ENCODE results near the gene STAB1. TPM values are rescaled to one million over a fixed set of nuclear protein-coding genes. Genes with fewer than 3 reads are reported as not detected.

Gene STAB1
- total and polyA plus RNA-seq, 2 donors (not counting 1 experiment from before 2014, with no cell fraction given) = under 0.01 to 0.09 TPM

GRCh38 chr3:52572221-52572620, 77.1 kb downstream of the STAB1 start:
- no peak for TF ChIP-seq CTCF (conservative IDR thresholded peaks at IDR 0.05 in 1 of 2, IDR thresholded peaks at IDR 0.05 in 1 of 2; ENCODE audit: low read depth in 1 of 2, low read length in 2 of 2)
- TF ChIP-seq EZH2 (IDR thresholded peaks at IDR 0.05; ENCODE audit: low read length, missing control alignments) = no peak
- H3K36me3 ChIP-seq (ENCODE audit: control insufficient read depth, insufficient read depth, low read length) = peaks cover 3% of the 10 kb centered on the region

More at GRCh38 chr3:52572221-52572620, 77.1 kb downstream of the STAB1 start:
- Histone ChIP-seq H2AFZ (ENCODE audit: low read length) (no peak overlapping the region), H3K79me2 (ENCODE audit: control insufficient read depth, insufficient read depth, low read length) (no peaks in the 10 kb centered on the region), H3K9me3 (ENCODE audit: control insufficient read depth, insufficient read depth, low read depth, low read length) (no peaks in the 10 kb centered on the region), H4K20me1 (ENCODE audit: control insufficient read depth, extremely low read depth, insufficient read depth, low read length) (no peaks in the 10 kb centered on the region), H3K27ac (ENCODE audit: insufficient read depth, low read length) (no peak overlapping the region), H3K4me3 (replicated peaks in 1 of 4; ENCODE audit: control extremely low read depth in 1 of 4, insufficient read depth in 1 of 4, low read depth in 3 of 4, low read length in 4 of 4) (no peak overlapping the region), H3K4me1 (ENCODE audit: control insufficient read depth, extremely low read depth, insufficient read depth, low read length) (peaks cover 2% of the 10 kb centered on the region), H3K9ac (ENCODE audit: insufficient read depth, low read length) (no peak overlapping the region), H3K4me2 (ENCODE audit: extremely low read depth, insufficient read depth, low read length) (no peak overlapping the region), H3K27me3 (ENCODE audit: control insufficient read depth, insufficient read depth, low read length) (no peaks in the 10 kb centered on the region)
- no peak for DNase-seq (ENCODE audit: low read depth in 2 of 2)

Other genes with a start within 250 kb of the STAB1 start
- 37.8 and 38.8 TPM in 2 replicates for gene PPM1M, start 249.6 kb upstream of the STAB1 start, total RNA-seq
- 19.7 and 21.2 TPM in 2 replicates for gene PPM1M, start 249.6 kb upstream of the STAB1 start, polyA plus RNA-seq
- 63.9 and 71.2 TPM in 2 replicates for gene WDR82, start 216.7 kb upstream of the STAB1 start, total RNA-seq
- gene WDR82, start 216.7 kb upstream of the STAB1 start, polyA plus RNA-seq = 76.2 and 77.7 TPM in 2 replicates
- 3.3 and 6.9 TPM in 2 replicates for gene GLYCTK, start 207.5 kb upstream of the STAB1 start, total RNA-seq
- gene GLYCTK, start 207.5 kb upstream of the STAB1 start, polyA plus RNA-seq = 4.5 and 6.5 TPM in 2 replicates
- gene DNAH1, start 179.0 kb upstream of the STAB1 start, total RNA-seq = 1.8 and 3.0 TPM in 2 replicates
- 0.72 and 1.9 TPM in 2 replicates for gene DNAH1, start 179.0 kb upstream of the STAB1 start, polyA plus RNA-seq
- gene BAP1, start 85.3 kb upstream of the STAB1 start, total RNA-seq = 70.7 and 75.5 TPM in 2 replicates
- gene BAP1, start 85.3 kb upstream of the STAB1 start, polyA plus RNA-seq = 37.0 and 42.4 TPM in 2 replicates
- 3.1 and 5.0 TPM in 2 replicates for gene PHF7, start 84.7 kb upstream of the STAB1 start, total RNA-seq
- 5.2 and 5.5 TPM in 2 replicates for gene PHF7, start 84.7 kb upstream of the STAB1 start, polyA plus RNA-seq
- under 0.01 and 0.17 TPM in 2 replicates for gene SEMA3G, start 50.2 kb upstream of the STAB1 start, total RNA-seq
- 0.02 TPM in 1 of 2 replicates, not detected in the other for gene SEMA3G, start 50.2 kb upstream of the STAB1 start, polyA plus RNA-seq
- 0.33 and 0.51 TPM in 2 replicates for gene TNNC1, start 41.3 kb upstream of the STAB1 start, total RNA-seq
- 0.69 and 0.89 TPM in 2 replicates for gene TNNC1, start 41.3 kb upstream of the STAB1 start, polyA plus RNA-seq
- 51.4 and 69.9 TPM in 2 replicates for gene NISCH, start 39.7 kb upstream of the STAB1 start, total RNA-seq
- gene NISCH, start 39.7 kb upstream of the STAB1 start, polyA plus RNA-seq = 30.8 and 31.1 TPM in 2 replicates
- gene NT5DC2, start 38.5 kb downstream of the STAB1 start, total RNA-seq = 18.0 and 20.3 TPM in 2 replicates
- gene NT5DC2, start 38.5 kb downstream of the STAB1 start, polyA plus RNA-seq = 61.5 and 83.6 TPM in 2 replicates
- 5.1 and 9.4 TPM in 2 replicates for gene UQCC5, start 41.3 kb downstream of the STAB1 start, total RNA-seq
- 12.3 and 13.8 TPM in 2 replicates for gene UQCC5, start 41.3 kb downstream of the STAB1 start, polyA plus RNA-seq
- 97.3 and 112 TPM in 2 replicates for gene PBRM1, start 190.6 kb downstream of the STAB1 start, total RNA-seq
- 36.2 and 37.2 TPM in 2 replicates for gene PBRM1, start 190.6 kb downstream of the STAB1 start, polyA plus RNA-seq
- 99.9 and 145 TPM in 2 replicates for gene GNL3, start 190.7 kb downstream of the STAB1 start, total RNA-seq
- 71.5 and 75.2 TPM in 2 replicates for gene GNL3, start 190.7 kb downstream of the STAB1 start, polyA plus RNA-seq
- 107 and 116 TPM in 2 replicates for gene GLT8D1, start 210.5 kb downstream of the STAB1 start, total RNA-seq
- gene GLT8D1, start 210.5 kb downstream of the STAB1 start, polyA plus RNA-seq = 99.6 and 160 TPM in 2 replicates
- 46.0 and 49.0 TPM in 2 replicates for gene SPCS1, start 210.8 kb downstream of the STAB1 start, total RNA-seq
- 134 and 151 TPM in 2 replicates for gene SPCS1, start 210.8 kb downstream of the STAB1 start, polyA plus RNA-seq